NCI-H2227 (cell line): Measurements from ENCODE around the gene ZNF346.
A peak's percentile ranks its signal among the peaks of the same experiment; 100 is the strongest.
"Not testable (repeated sequence)": the region's sequence is repeated elsewhere in the genome, so short reads cannot be mapped to it uniquely, and the experiment has no call there.

Source experiments
- DNase-seq: peaks from one replicate; lab custom pipeline; 2025; ENCODE audit not compliant: unreplicated experiment; lab: John Stamatoyannopoulos, UW

ZNF346 gene

GRCh38 chr5:177022386-177023302, at the start of gene ZNF346:
TSS of gene ZNF346 (plus strand) at chr5:177022696. CDS start at chr5:177022739, 43 bp downstream.
- DNase-seq, result peak; percentile 95

GRCh38 chr5:176979669-176980068, 42.8 kb upstream of the ZNF346 start:
- no peak for DNase-seq

GRCh38 chr5:176980818-176981217, 41.7 kb upstream of the ZNF346 start:
- DNase-seq, result no peak

- DNase-seq, result not testable (repeated sequence)
Measured at GRCh38 chr5:176983112-176983511, 39.4 kb upstream of the ZNF346 start.

- not testable (repeated sequence) for DNase-seq
Measured at GRCh38 chr5:176983593-176983992, 38.9 kb upstream of the ZNF346 start.

- DNase-seq, result not testable (repeated sequence)
Measured at GRCh38 chr5:176984176-176984575, 38.3 kb upstream of the ZNF346 start.

GRCh38 chr5:176985516-176985915, 37.0 kb upstream of the ZNF346 start:
- no peak for DNase-seq

- DNase-seq, result no peak
Measured at GRCh38 chr5:176986280-176986679, 36.2 kb upstream of the ZNF346 start.

- no peak for DNase-seq
Measured at GRCh38 chr5:176987583-176987982, 34.9 kb upstream of the ZNF346 start.

- DNase-seq, result not testable (repeated sequence)
Measured at GRCh38 chr5:176993081-176993480, 29.4 kb upstream of the ZNF346 start.

GRCh38 chr5:176994460-176995121, 27.9 kb upstream of the ZNF346 start:
- DNase-seq, result no peak

- DNase-seq, result no peak
Measured at GRCh38 chr5:176995122-176995490, 27.4 kb upstream of the ZNF346 start.

- DNase-seq, result no peak
Measured at GRCh38 chr5:176995896-176996767, 26.4 kb upstream of the ZNF346 start.

- no peak for DNase-seq
Measured at GRCh38 chr5:176996780-176997179, 25.7 kb upstream of the ZNF346 start.

GRCh38 chr5:176998828-176999227, 23.7 kb upstream of the ZNF346 start:
- DNase-seq, result no peak

GRCh38 chr5:176999526-176999925, 23.0 kb upstream of the ZNF346 start:
- not testable (repeated sequence) for DNase-seq

- no peak for DNase-seq
Measured at GRCh38 chr5:177003649-177004048, 18.8 kb upstream of the ZNF346 start.

- no peak for DNase-seq
Measured at GRCh38 chr5:177004961-177005360, 17.5 kb upstream of the ZNF346 start.

GRCh38 chr5:177005619-177006264, 16.8 kb upstream of the ZNF346 start:
- DNase-seq, result peak; percentile 62

- peak; percentile 94 for DNase-seq
Measured at GRCh38 chr5:177006265-177006972, 16.1 kb upstream of the ZNF346 start, which contains the start of gene UIMC1. TSS of gene UIMC1 (minus strand) at chr5:177006779. CDS start at chr5:176982615, 24,164 bp downstream.
